Temporal lobe (tissue), 1 donor: ENCODE data around the gene TMEM121B. TPM values are rescaled to one million over a fixed set of nuclear protein-coding genes. Genes with fewer than 3 reads are reported as not detected.

Source experiments
- total RNA-seq: library from RNA; depleted of rRNA; stranded (reverse); fragments of >200 nt; gene quantifications from one replicate; pipeline ENCODE4 v1.2.3, GENCODE V29; 2014

Gene TMEM121B
- total RNA-seq, 1 donor from 2014 or later: 15.5 TPM

Other genes with a start within 250 kb of the TMEM121B start
- not detected for gene GAB4, start 113.1 kb downstream of the TMEM121B start, total RNA-seq
- 0.98 TPM for gene IL17RA, start 36.4 kb downstream of the TMEM121B start, total RNA-seq
- 24.1 TPM for gene HDHD5, start 37.9 kb upstream of the TMEM121B start, total RNA-seq
- gene ADA2, start 98.1 kb upstream of the TMEM121B start, total RNA-seq: 2.5 TPM
- 5.4 TPM for gene CECR2, start 248.1 kb upstream of the TMEM121B start, total RNA-seq